Common myeloid progenitor, CD34-positive (primary cell): ENCODE results near the gene FRMD4A.
"Not testable (repeated sequence)": the region's sequence is repeated elsewhere in the genome, so short reads cannot be mapped to it uniquely, and the experiment has no call there.

Source experiments
- CTCF ChIA-PET: fragments of 350-600 bp; sonication (Branson Sonifier 250); formaldehyde crosslinking; loops from one replicate; lab custom pipeline; 2021; ENCODE audit warnings: antibody characterized with exemption; lab: Charles Lee
- POLR2A ChIA-PET: fragments of 350-600 bp; sonication (Branson Sonifier 250); formaldehyde crosslinking; loops from one replicate; lab custom pipeline; 2021; ENCODE audit warnings: antibody characterized with exemption; lab: Charles Lee
- DNase-seq, 3 donors: peaks; one replicate each; pipeline versions ENCODE4 v3.0.0 to v3.0.0-alpha.2; 2013
- H3K27ac ChIP-seq, 2 experiments: 1 replicate in 1 of 2; 2 replicates in 1 of 2; pipeline ENCODE4 v1.7.0; 2013; ENCODE audit warnings: inconsistent platforms in 2 of 2, low read length in 2 of 2, mild to moderate bottlenecking in 2 of 2, low read depth in 1 of 2, moderate library complexity in 1 of 2; ENCODE audit not compliant: severe bottlenecking in 2 of 2, insufficient read depth in 1 of 2, poor library complexity in 1 of 2
- H3K27me3 ChIP-seq, 5 experiments: replicated peaks in 2 of 5; 1 replicate in 3 of 5; 2 replicates in 2 of 5; pipeline versions ENCODE4 v1.6.1 to v1.7.0; 2013; ENCODE audit warnings: low read length in 4 of 5, mild to moderate bottlenecking in 2 of 5, moderate library complexity in 2 of 5, inconsistent platforms in 1 of 5; ENCODE audit not compliant: insufficient read depth in 5 of 5, control insufficient read depth in 4 of 5
- H3K36me3 ChIP-seq, 4 experiments: 1 replicate in 2 of 4; 2 replicates in 2 of 4; pipeline versions ENCODE4 v1.6.1 to v1.7.0; 2013; ENCODE audit warnings: low read length in 3 of 4, control low read depth in 1 of 4, mild to moderate bottlenecking in 1 of 4; ENCODE audit not compliant: control insufficient read depth in 4 of 4, insufficient read depth in 4 of 4
- H3K4me1 ChIP-seq, 4 experiments: 1 replicate in 3 of 4; 2 replicates in 1 of 4; pipeline versions ENCODE4 v1.6.1 to v1.7.1; 2013; ENCODE audit warnings: low read length in 3 of 4, mild to moderate bottlenecking in 3 of 4, control low read depth in 1 of 4, inconsistent platforms in 1 of 4, moderate library complexity in 1 of 4; ENCODE audit not compliant: control insufficient read depth in 4 of 4, insufficient read depth in 4 of 4; ENCODE audit errors: control extremely low read depth in 1 of 4
- H3K4me3 ChIP-seq, 7 experiments: 1 replicate in 4 of 7; 2 replicates in 3 of 7; pipeline versions ENCODE4 v1.5.1 to v1.7.0; 2013; ENCODE audit warnings: mild to moderate bottlenecking in 7 of 7, low read length in 6 of 7, moderate library complexity in 6 of 7, inconsistent platforms in 2 of 7, low read depth in 2 of 7, control low read depth in 1 of 7; ENCODE audit not compliant: insufficient read depth in 4 of 7, control insufficient read depth in 1 of 7; ENCODE audit errors: extremely low read depth in 1 of 7
- H3K9me3 ChIP-seq, 5 experiments: 1 replicate in 4 of 5; 2 replicates in 1 of 5; pipeline versions ENCODE4 v1.6.1 to v1.7.1; 2013; ENCODE audit warnings: low read length in 4 of 5, mild to moderate bottlenecking in 2 of 5, inconsistent platforms in 1 of 5, low read depth in 1 of 5, moderate library complexity in 1 of 5; ENCODE audit not compliant: control insufficient read depth in 4 of 5, insufficient read depth in 2 of 5; ENCODE audit errors: control extremely low read depth in 1 of 5
- WGBS: methylation state at CpG from one replicate; pipeline ENCODE4 v1.1.5; 2013; ENCODE audit not compliant: insufficient coverage; 5-methylcytosine and 5-hydroxymethylcytosine counted together

The FRMD4A gene

GRCh38 chr10:13831711-13832141 is 499.0 kb downstream of the FRMD4A start:
- H3K36me3 ChIP-seq, result no peaks in the 10 kb centered on the region
- ChIA-PET POLR2A (no interaction called here), CTCF (no interaction called here)
- H3K27me3 ChIP-seq, result peaks cover 0 to 22% (median 6%) of the 10 kb centered on the region in 5 experiments
- no peaks in the 10 kb centered on the region for H3K9me3 ChIP-seq
- H3K27ac ChIP-seq, result no peak overlapping the region
- peak in 2 of 3 donors; percentile 12 to 22 for DNase-seq
- 36% methylated on average over 2 of the region's 4 CpGs for WGBS
- H3K4me3 ChIP-seq, result no peak overlapping the region
- peaks cover 0 to 2% (median 0%) of the 10 kb centered on the region in 4 experiments for H3K4me1 ChIP-seq

DNA sequence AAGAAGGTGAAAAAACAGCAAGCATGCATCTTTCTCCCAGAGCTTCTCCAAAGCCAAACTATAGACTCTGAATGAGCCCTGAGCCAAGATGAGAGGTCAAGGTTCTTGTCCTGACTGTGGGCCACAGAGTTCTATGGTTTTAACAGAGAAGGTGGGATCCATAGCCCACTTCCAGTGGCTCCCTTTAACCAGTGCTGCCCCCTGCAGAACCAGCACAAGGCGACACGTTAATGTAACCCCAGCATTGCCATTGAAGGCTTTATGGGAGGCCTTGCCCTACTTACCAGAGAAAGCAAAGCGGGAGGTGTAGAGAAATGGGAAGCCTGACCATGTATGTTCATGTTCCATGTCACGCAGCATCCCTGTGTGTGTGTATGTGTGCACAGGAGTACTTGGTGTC is 500.3 kb downstream of the FRMD4A start:
- no peak for DNase-seq
- ChIA-PET CTCF (no interaction called here), POLR2A (no interaction called here)
- H3K27ac ChIP-seq, result no peak overlapping the region
- H3K4me3 ChIP-seq, result no peak overlapping the region
- H3K4me1 ChIP-seq, result peaks cover 0 to 2% (median 0%) of the 10 kb centered on the region in 4 experiments
- WGBS, result 100% methylated on average over 4 of the region's 4 CpGs
- H3K9me3 ChIP-seq, result no peaks in the 10 kb centered on the region
- H3K27me3 ChIP-seq, result peaks cover 0 to 27% (median 7%) of the 10 kb centered on the region in 5 experiments
- no peaks in the 10 kb centered on the region for H3K36me3 ChIP-seq

- H3K36me3 ChIP-seq, result no peaks in the 10 kb centered on the region
- H3K4me3 ChIP-seq, result no peak overlapping the region
- ChIA-PET POLR2A (no interaction called here), CTCF (no interaction called here)
- no peak overlapping the region for H3K27ac ChIP-seq
- H3K9me3 ChIP-seq, result no peaks in the 10 kb centered on the region
- WGBS, result 98% methylated on average over 5 of the region's 5 CpGs
- DNase-seq, result no peak
- peaks cover 0 to 2% (median 0%) of the 10 kb centered on the region in 4 experiments for H3K4me1 ChIP-seq
- H3K27me3 ChIP-seq, result peaks cover 0 to 23% (median 6%) of the 10 kb centered on the region in 5 experiments
These were observed 500.9 kb downstream of the FRMD4A start for GRCh38 chr10:13829790-13830189.

GRCh38 chr10:13828284-13828683 is 502.4 kb downstream of the FRMD4A start:
- H3K4me1 ChIP-seq, CTCF ChIA-PET, POLR2A ChIA-PET, H3K9me3 ChIP-seq, H3K4me3 ChIP-seq, DNase-seq, H3K27ac ChIP-seq, H3K36me3 ChIP-seq: not testable (repeated sequence)
- WGBS, result no CpG with 5 or more reads among the region's 6 CpGs
- H3K27me3 ChIP-seq, result peaks cover 0 to 19% (median 3%) of the 10 kb centered on the region in 5 experiments

DNA sequence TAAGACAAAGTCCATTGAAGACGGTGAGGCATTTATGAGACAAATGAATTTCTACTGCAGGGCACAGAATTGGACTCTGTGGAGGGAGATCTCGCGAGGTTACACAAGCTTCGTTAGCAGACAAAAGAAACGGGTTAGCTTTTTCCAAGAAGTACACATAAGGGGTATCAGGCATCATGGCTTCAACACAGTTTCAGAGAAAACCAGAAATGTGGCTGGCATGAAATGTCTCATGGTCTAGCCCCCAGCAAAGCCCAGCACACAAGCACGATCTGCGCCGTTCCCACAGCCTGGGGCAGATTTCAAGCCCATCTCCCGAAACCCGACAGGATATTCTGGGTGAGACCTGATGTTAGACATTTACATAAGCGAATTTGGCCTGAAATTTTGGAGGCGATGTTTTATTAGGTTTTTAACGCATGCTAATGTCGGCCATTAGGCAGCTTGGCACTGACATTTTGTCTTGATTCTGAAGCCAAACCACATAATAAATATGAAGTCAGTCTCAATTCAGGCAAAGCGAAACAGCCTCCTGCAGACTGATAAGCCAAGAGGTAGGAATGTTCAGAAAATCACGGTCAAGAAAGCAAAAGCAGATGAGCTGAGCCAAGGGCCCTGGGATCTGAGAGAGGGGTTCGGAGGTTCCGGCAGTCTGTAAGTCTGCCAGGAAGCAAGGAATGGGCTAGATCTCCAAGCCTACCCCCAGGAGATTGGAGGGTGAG is 503.5 kb downstream of the FRMD4A start:
- Histone ChIP-seq H3K4me3 (no peak overlapping the region), H3K36me3 (no peaks in the 10 kb centered on the region), H3K9me3 (no peaks in the 10 kb centered on the region), H3K27me3 (peaks cover 0 to 28% (median 8%) of the 10 kb centered on the region in 5 experiments), H3K27ac (no peak overlapping the region), H3K4me1 (peaks cover 0 to 2% (median 0%) of the 10 kb centered on the region in 4 experiments)
- ChIA-PET POLR2A (no interaction called here), CTCF (no interaction called here)
- 91% methylated on average over 13 of the region's 18 CpGs for WGBS
- DNase-seq, result no peak

GRCh38 chr10:13823709-13824405 is 506.9 kb downstream of the FRMD4A start:
- no peak for DNase-seq
- Histone ChIP-seq H3K9me3 (no peaks in the 10 kb centered on the region), H3K27me3 (peaks cover 0 to 58% (median 12%) of the 10 kb centered on the region in 5 experiments), H3K4me1 (no peaks in the 10 kb centered on the region), H3K27ac (no peak overlapping the region), H3K4me3 (no peak overlapping the region), H3K36me3 (no peaks in the 10 kb centered on the region)
- 96% methylated on average over 7 of the region's 9 CpGs for WGBS
- ChIA-PET CTCF (no interaction called here), POLR2A (no interaction called here)
